GM19193 (cell line): Measurements from ENCODE around the gene BUD23.

Source experiments
- POLR2A ChIP-seq: IDR thresholded peaks from 4 replicates; pipeline ENCODE4 v1.6.1; 2011; ENCODE audit not compliant: insufficient read depth, insufficient read length; ENCODE audit errors: extremely low read depth

BUD23 gene

DNA sequence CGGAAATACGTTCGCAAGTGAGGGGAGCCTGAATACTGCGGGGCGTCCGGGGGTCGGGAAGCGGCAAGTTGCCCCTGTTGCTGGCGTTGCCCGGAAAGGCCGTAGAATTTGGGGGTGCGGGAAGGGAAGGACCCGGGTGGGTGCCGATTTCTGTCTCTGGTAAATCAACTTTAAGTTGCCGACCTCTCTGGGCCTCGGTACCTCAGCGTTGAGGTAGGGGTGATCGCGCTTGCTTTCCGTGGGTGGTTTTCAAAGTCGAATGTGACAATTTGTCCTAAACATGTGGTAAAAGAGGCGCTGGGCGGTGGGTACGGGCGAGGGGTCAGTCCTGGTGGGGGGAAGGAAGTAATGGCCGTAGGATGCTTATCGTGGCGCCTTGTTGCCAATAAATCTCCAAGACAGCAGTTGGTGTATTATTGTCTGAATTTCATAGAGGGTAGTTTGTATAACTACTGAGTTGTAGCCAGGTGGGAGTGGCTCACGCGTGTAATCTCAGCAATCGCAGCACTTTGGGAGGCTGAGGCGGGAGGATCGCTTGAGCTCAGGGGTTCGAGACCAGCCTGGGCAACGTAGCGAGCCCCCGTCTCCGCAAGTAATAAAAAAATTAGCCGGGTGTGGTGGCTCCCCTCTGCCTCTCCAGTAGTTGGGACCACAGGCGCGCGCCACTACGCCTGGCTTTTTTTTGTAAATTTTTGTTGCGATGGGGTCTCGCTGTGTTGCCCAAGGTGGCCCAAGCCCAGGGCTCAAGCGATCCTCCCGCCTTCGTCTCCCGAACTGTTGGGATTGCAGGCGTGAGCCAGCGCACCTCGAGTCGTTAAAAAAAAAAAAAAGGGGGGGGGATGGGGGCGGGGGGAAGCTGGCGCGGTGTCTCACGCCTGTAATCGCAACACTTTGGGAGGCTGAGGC is 644 bp downstream of the BUD23 start:
- no peak for TF ChIP-seq POLR2A

DNA sequence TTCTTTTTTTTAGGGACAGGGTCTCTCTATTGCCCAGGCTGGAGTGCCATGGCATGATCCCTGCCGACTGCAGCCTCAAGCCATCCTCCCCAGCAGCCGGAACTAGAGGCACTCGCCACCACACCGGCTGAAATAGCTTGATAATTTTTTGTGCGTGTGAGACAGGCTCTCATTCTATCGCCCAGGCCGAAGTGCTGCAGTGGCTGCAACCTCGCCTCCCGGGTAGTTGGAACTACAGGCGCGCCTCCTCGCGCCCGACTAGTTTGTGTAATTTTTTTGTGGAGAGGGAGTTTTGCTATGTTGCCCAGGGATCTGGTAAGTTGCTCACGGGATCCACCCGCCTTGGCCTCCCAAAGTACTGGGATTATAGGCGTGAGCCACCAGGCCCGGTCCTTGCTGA is 1.9 kb downstream of the BUD23 start:
- TF ChIP-seq POLR2A: no peak

DNA sequence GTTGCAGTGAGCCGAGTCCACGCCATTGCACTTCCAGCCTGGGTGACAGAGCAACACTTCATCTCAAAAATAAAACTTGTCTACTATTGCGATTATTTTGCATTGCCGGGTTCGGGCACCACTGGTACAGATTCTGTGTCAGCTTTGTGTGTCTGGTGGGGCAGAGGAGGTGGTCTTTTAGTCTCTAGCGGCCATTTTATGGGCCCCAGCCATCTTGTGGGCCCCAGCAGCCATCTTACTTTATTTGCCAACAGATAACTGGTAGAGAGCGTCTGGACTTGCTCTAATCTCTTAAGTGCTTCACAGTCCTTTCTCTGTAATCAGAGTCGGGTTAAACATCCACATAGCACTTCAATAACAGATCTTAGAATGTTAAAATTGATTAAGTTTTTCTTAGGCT is 4.9 kb downstream of the BUD23 start:
- TF ChIP-seq POLR2A: no peak

DNA sequence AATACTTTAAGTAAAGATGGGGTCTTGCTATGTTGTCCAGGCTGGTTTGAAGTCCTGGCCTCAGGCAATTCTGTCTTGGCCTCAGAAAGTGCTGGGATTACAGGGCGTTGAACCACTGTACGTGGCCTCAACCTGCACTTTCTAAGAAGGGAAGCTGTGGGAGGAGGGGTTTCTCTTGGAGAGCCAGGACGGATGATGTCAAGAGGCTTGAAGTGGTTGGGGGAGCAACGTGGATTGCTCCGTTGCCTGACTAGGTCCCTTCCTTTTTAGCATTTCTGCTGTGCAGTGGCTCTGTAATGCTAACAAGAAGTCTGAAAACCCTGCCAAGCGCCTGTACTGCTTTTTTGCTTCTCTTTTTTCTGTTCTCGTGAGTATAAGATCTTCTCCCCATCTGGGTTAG is 7.2 kb downstream of the BUD23 start:
- TF ChIP-seq POLR2A: no peak

DNA sequence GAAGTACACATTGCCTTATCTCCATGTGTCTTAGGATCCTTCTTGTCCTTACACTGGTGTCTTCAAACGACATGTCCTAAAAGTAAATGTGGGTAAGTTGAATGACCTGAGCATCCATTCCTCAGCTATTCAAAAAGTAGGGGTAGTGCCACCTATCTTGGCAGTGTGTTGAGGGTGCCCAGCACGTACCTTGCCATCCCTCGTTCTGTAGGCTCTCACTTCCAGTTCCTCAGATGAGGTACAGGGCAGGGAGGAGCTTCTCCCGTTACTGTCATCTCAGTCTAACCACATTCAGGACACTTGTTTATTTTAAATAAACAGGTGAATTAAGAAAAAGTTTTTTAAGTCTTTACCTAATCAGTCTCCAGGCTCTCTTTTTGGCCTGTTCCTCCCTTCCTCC is 13.0 kb downstream of the BUD23 start:
- TF ChIP-seq POLR2A: no peak

DNA sequence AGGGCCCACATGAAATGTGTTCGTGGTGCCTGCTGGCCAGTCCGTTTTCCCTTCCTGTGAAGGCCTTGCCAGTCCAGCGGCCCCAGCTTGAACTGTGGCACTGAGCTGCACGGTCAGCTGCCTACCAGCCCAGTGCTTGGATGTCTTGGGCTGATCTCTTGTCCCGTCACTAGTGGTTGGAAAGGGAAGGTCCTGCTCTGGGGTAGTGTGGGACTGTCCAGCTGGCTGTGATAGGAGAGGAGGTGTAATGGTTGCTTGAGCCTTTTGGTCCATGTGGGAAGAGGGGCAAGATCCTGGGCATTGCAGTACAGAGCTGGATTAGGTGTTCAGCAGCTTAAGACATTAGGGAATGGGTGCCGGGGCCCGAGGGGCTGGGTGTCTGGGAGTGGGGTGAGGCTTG is 15.0 kb downstream of the BUD23 start:
- no peak for TF ChIP-seq POLR2A

DNA sequence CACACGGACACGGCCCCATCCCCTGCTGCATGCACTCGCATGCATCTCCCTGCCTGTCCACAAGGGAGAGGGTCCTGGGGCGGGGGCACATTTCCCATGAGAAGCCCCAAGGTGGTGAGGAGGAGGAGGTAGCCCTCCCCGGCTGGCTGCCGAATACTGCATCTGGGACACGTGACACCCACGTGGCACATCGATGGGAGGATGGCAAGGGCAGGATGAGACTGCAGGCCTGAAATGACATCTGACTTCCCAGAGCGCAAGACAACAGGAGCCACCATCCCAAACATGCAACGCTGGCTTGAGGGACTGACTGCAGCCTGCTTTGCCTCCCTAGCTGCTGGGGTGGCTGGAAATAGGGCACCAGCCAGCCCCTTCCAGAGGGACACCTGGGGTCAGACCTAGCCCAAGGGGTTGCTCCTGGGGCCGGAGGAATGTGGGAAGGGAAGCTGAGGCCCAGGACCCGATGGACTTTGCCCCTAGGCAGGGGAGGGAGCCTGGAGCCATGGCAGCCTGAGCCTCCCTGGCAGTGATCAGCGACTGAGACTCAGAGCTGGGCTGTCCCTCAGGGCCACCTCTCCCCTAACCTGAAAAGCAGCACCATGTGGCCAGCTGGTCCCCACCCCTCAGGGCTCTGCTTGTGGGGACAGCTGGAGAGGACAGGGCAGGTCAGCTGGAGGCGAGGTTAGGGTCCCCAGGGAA is 16.1 kb downstream of the BUD23 start:
- no peak for TF ChIP-seq POLR2A

DNA sequence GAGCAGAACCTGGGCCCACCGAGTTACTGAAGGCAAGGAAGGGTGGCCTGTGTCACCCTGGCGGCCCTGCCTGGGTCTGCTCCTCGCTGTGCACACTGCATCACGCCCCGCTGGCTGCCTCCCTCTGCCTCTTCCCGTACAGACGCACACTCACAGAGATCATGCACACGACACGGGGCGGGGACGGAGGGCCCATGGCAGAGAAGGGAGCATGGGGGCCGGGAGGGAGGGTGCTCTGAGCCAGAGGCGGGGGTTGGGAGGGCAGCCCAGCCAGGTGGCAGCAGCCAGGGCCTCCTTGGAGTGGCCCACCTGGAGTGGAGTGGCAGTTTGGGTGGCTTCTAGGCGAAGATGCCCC is 16.6 kb downstream of the BUD23 start:
- TF ChIP-seq POLR2A: no peak

DNA sequence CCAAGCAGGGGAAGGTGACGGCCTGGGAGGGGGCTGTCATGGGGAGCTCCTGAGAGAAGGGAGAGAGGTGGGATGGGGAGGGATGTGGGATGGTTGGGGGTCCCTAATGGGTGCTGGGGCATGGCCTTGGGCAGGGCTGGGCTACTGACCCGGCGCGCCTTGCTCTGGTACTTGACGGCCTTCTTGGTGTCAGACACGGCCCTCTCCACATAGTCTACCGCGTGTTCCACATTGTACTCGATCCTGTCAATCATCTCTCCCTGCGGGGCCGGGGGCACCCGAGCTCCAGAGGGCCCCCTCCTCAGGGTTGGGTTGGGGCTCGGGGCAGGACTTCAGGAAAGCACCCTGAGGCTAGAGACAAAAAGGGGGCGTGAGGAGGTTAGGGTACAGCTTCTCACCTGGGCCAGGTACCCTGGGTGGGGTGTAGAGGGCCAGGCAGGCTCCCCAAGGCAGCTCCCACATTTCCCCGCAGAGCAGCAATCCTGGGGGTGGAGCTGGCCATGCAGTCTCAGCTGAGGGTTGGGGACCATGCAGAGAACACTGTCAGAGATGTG is 17.3 kb downstream of the BUD23 start:
- no peak for TF ChIP-seq POLR2A

DNA sequence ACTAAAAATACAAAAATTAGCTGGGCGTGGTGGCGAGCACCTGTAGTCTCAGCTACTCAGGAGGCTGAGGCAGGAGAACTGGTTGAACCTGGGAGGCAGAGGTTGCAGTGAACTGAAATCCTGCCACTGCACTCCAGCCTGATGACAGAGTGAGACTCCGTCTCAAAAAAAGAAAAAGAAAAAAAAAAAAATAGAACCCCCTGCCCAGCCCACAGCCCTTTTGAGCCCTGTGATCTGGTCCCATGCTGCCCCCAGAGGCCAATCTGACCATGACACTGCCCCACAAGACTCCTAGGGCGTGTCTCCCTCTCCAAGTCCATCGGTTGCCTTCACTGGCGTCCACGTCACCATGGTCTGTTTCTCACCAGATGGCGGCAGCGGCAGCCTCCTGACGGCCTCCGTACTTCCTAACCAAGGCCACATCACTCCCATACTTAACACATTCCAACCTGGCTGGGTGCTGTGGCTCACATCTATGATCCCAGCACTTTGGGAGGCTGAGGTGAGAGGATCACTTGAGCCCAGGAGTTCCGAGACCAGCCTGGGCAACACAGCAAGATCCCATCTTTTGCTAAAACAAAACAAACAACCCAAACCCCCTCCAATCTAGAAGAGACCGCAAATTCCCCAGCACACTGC is 18.1 kb downstream of the BUD23 start:
- TF ChIP-seq POLR2A: no peak

DNA sequence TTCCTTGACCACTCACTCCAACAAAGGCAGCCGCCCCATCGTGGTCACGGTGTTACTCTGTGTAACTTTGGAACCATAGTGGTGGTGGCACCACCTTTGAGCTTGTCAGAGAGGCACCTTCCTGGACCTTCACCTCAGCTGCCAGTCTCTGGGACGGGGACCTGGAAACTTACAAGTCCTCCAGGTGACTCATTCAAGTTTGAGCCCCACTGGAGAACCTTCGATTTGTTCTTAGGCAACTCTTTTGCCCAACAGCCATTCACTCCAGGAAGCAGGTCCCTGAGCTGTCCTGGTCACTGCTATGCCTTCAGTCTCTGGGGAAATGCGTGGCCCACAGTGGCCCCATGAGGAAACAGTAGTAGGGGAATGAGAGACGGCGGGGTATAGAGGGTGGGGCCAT is 18.8 kb downstream of the BUD23 start:
- TF ChIP-seq POLR2A: no peak

DNA sequence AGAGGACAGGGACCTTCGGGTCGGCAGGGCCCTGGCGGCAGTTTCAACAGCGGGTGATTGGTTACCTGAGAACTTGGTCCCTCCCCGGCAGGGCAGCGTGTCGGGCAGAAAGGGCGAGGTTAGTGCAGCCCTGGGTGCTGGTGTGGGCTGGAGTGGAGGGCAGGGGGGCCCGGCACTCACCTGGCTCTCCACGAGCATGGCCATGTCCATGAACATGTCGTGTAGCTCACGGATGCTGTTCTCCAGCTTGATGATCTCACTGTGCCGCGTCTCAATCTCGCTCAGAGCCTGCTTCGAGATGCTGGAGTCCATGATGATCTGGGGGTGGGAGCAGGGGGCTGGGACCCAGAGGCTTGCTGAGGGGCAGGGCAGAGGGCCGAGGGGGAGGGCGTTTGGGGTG is 19.3 kb downstream of the BUD23 start:
- TF ChIP-seq POLR2A: no peak

DNA sequence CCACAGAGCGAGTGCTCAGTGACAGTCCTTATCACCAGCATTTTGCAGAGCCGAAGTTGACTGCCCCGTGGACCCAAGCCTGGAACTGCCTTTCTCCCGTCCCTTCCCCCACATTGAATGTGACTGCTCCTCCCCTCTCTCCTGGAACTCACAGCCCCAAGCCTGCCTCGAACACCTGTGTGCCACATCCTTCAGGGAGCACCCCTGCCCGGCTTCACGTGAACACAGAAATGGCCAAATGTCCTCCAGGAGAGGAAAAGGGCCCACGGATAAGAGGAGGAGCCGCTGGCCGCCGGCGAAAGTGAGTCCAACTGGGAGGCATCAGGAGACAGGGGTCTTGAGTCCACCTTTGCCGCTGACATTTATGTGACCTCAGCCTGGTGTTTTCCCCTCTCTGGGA is 19.8 kb downstream of the BUD23 start:
- TF ChIP-seq POLR2A: no peak

DNA sequence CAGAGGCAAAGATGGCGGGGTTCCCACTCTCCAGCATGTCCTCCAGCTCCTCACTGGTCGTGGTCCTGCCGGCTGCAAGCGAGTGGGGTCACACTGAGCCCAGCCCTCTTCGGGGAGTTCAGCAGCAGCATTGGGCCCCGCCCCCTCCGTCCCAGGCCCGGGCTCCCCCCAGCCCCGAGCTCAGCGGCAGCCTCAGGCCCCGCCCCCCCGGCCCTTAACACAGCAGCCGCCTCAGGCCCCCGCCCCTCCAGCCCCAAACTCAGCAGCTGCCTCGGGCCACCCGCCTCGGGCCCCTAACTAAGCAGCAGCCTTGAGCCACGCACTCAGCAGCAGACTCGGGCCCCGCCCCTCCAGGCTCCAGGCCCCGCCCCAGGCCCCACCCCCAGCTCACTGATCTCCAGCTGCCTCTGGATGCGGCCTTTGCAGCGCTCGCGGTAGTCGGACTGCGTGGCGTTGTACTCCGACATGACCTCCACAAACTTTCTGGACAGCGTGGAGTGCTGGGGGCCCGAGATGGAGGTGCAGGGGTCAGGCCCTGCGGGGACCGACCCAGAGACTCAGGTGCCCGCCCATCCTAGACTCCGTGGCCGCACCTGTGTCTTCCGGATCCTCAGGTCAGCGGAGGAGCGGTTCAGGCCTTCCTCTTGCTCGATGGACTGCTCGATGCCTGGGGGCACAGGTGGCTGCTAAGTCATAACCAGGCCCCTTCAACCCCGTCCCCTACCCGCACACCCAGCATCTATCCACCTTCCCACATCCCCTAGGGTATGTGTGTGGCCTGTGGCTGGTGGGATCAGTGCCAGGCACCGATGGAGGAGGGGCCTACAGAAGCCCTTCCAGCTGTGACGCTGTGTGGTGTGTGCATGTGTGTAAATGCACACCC is 20.6 kb downstream of the BUD23 start:
- no peak for TF ChIP-seq POLR2A
